Fibroblast of the conjunctiva (primary cell): Measurements from ENCODE around the gene ISG15.

Experiments
- DNase-seq: peaks from one replicate; pipeline ENCODE4 v3.0.0-alpha.2; 2010; ENCODE audit warnings: low read depth

Gene ISG15

DNA sequence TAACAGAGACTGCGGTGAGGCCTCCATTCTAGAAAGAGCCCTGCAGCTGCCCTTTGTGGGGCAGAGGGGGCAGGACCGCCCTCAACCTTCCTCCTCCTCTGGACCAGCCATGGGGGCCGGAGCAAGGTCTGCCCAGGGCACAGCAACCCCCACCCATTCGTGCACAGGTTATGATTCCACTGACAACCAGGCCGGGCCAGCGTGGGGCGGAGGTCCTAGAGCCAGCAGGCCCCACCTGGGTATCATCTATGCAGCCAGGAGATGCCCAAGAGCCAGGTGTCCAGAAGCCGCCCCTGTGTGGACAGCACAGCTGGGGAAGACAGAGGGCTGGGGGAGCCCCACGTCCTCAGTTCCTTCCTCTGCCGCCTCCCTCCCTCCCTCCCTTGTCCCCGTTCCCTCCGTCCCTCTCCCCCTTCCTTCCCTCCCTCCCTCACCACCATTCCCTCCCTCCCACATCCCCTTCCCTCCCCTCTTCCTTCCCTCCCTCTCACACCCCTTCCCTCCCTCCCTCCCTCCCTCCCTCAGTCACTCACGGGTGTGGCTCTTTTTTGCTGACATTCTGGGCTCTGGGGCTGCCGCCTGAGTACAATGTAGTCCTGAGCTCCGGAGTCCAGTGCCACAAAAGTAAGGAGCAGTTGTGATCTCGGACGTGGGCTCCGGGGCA lies 48.5 kb downstream of the ISG15 start:
- no peak for DNase-seq

DNA sequence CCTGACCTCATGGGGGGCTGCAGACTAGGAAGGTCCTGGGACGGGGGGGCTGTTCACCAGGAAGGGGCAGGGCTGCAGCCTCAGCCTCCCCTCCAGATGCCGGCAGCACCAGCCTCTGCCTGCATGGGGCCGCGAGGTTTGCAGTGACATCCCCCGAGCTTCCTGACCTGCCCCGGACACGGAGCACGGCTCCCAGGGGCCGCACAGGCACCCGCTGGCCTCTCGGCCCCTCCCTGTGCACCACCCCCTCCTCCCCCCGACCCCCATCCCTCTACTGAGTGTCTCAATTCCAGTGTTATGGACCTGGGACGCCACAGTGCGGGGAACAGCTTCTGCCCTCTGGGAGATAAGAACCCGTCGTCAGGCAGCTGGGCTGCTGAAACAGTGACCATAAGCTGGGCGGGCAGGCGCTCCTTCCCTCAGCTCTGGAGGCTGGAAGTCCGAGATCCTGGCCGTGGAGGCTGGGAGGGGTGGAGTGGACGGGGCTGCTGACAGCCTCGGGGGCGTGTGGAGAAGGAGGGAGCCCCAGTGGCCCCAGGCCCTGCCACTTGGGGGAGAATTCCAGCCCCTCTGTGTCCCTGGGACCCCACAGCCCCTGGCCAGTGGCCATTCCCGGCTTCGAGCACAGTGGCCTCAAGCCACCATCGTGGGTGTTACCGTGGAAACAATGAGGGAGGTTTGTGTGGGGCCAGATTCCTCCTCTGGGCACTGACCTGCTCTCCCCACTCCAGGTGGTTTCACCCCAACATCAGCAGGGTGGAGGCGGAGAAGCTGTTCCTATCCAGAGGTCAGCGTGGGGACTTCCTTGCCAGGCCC lies 49.3 kb downstream of the ISG15 start:
- no peak for DNase-seq

DNA sequence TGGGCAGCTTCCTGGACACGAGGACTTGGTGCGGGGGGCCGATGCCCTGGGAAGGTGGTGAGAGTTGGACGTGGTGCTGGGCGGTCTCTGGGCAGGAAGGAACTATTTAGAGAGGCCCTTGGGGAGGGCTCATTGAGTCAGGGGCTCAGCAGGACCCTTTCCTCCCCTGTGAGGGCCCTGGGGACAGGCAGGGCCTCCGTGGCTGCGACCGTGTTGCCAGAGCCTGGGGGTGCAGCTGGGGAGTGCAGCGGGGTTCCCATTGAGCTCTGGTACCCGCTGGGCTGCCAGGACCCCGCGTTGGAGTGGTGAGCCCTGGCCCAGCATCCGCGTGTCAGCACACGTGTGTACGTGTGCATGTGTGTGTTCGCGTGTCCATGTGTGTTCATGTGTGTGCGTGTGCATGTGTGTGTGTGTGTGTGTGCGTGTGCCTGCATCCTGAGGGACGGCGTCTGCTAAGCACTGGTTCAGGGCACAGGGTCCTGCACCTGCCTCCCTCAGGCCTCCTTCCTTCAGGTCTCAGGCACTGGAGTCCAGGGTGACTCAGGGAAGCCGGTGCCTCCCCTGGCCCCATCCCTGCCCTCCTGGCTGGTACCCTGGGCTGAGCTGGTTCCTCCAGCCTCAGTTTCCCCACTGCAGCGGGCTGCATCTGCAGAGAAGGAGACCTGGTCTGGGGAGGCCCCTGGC lies 50.1 kb downstream of the ISG15 start:
- no peak for DNase-seq
